Heart right ventricle (tissue), 16 donors: Measurements from ENCODE around the gene IL1R2. TPM values are rescaled to one million over a fixed set of nuclear protein-coding genes. Genes with fewer than 3 reads are reported as not detected.
"Not testable (repeated sequence)": the region's sequence is repeated elsewhere in the genome, so short reads cannot be mapped to it uniquely, and the experiment has no call there.

Source experiments
- ATAC-seq, 8 donors: fragments of 200-7000 bp; cut with Tn5 transposase; one replicate each; pipeline ENCODE4 v1.9.1; 2020; ENCODE audit warnings: mild to moderate bottlenecking in 8 of 8, moderate library complexity in 8 of 8, moderate number of reproducible peaks in 1 of 8
- DNase-seq, 2 donors: peaks; one replicate each; pipeline ENCODE4 v3.0.0-alpha.2; 2020
- H3K27ac ChIP-seq, 10 donors: fragments of 200-600 bp; sonication (generic) in 2 of 10; one replicate each; pipeline versions ENCODE4 v1.5.0 to v1.8.0; 2020 to 2022; ENCODE audit warnings: mild to moderate bottlenecking in 3 of 10
- H3K27me3 ChIP-seq, 7 donors: fragments of 200-600 bp; one replicate each; pipeline ENCODE4 v1.8.0; 2021 to 2022; ENCODE audit warnings: mild to moderate bottlenecking in 2 of 7
- H3K36me3 ChIP-seq, 9 donors: fragments of 200-600 bp; sonication (generic) in 1 of 9; one replicate each; pipeline versions ENCODE4 v1.5.0 to v1.8.0; 2020 to 2022; ENCODE audit warnings: mild to moderate bottlenecking in 2 of 9
- H3K4me1 ChIP-seq, 9 donors: fragments of 200-600 bp; sonication (generic) in 1 of 9; one replicate each; pipeline versions ENCODE4 v1.5.0 to v1.8.0; 2020 to 2022; ENCODE audit warnings: mild to moderate bottlenecking in 4 of 9
- H3K4me3 ChIP-seq, 10 donors: fragments of 200-600 bp; sonication (generic) in 2 of 10; one replicate each; pipeline versions ENCODE4 v1.5.0 to v1.8.0; 2020 to 2022; ENCODE audit warnings: mild to moderate bottlenecking in 7 of 10, moderate library complexity in 2 of 10
- H3K9me3 ChIP-seq, 11 donors: fragments of 200-600 bp in 10 of 11; sonication (generic) in 2 of 11; one replicate each; pipeline versions ENCODE4 v1.5.0 to v1.8.0; 2013 to 2022; ENCODE audit warnings: mild to moderate bottlenecking in 2 of 11, control low read depth in 1 of 11, moderate library complexity in 1 of 11
- WGBS, 2 donors: extraction: QIAGEN DNeasy Blood & Tissue Kit; methylation state at CpG; one replicate each; pipeline ENCODE4 v1.1.7; 2013; ENCODE audit warnings: inconsistent platforms in 1 of 2; 5-methylcytosine and 5-hydroxymethylcytosine counted together
- intact Hi-C, 10 donors: fragments of 100-400 bp; cut with DNase I; formaldehyde crosslinking; loops; one replicate each; pipeline versions ENCODE4 v1.11.1 to v1.14.2; 2022
- polyA plus RNA-seq, 2 donors: library from polyadenylated mRNA; stranded (reverse); fragments of 200-250 nt; gene quantifications; one replicate each; pipeline ENCODE4 v1.2.3, GENCODE V29; 2013
- total RNA-seq, 10 donors: library from RNA; stranded (reverse); fragmentation: NEBNext Ultra II Directional in 3 of 10; extraction: Animal tissue kit (Norgen Biotek cat#: 25700) in 3 of 10; gene quantifications; one replicate each; pipeline versions ENCODE4 v1.2.1 to v1.2.4, GENCODE V29; 2021 to 2023
- TF ChIP-seq, protein P1 (sequence below), 9 donors: fragments of 200-600 bp; sonication (generic) in 2 of 9; IDR thresholded peaks; one replicate each; pipeline versions ENCODE4 v1.5.0 to v1.8.0; 2021 to 2022; ENCODE audit warnings: antibody characterized with exemption in 9 of 9, mild to moderate bottlenecking in 5 of 9, moderate library complexity in 1 of 9
- donor health status: Arrhythmogenic right ventricular cardiomyopathy.
- donor health status: ischemic (EF 13 %, LVEDD 7.1; RV severe dilation, severe dysfunction).
- donor health status: healthy with polysubstance abuse.
- donor health status: DM: no; HTN: yes; CAD: no.
- donor health status: DM: no; HTN: no; CAD: no.
- donor health status: ischemic (EF 25% LVEDD 6.9; RV normal size, moderate dysfunction).
- donor health status: ischemic (EF 25% LVEDD 5.7; RV mildly dilated, moderate dysfunction).
- donor health status: healthy.
- donor health status: DM: yes; HTN: yes; CAD: no.
- donor health status: Ischemic cardiomyopathy.
- donor health status: ischemic (EF 35%, LVEDD 5.7; RV mildly dilated, moderate dysfunction).
- donor health status: nonischemic (EF 11% LVEDD 7.7; RV severe dilation, severe dysfunction).
- donor health status: DM: yes; HTN: yes; CAD: no.
- donor health status: PGD.
- donor health status: ischemic (EF 29% LVEDD 5.4; RV normal size, mild dysfunction).
- donor health status: nonischemic (EF 23%, LVEDD 6.1; RV moderate dilation, normal function).

Gene IL1R2
- total and polyA plus RNA-seq, 12 donors: 0.34 to 9.4 (median 1.5) TPM; not detected in 2

DNA sequence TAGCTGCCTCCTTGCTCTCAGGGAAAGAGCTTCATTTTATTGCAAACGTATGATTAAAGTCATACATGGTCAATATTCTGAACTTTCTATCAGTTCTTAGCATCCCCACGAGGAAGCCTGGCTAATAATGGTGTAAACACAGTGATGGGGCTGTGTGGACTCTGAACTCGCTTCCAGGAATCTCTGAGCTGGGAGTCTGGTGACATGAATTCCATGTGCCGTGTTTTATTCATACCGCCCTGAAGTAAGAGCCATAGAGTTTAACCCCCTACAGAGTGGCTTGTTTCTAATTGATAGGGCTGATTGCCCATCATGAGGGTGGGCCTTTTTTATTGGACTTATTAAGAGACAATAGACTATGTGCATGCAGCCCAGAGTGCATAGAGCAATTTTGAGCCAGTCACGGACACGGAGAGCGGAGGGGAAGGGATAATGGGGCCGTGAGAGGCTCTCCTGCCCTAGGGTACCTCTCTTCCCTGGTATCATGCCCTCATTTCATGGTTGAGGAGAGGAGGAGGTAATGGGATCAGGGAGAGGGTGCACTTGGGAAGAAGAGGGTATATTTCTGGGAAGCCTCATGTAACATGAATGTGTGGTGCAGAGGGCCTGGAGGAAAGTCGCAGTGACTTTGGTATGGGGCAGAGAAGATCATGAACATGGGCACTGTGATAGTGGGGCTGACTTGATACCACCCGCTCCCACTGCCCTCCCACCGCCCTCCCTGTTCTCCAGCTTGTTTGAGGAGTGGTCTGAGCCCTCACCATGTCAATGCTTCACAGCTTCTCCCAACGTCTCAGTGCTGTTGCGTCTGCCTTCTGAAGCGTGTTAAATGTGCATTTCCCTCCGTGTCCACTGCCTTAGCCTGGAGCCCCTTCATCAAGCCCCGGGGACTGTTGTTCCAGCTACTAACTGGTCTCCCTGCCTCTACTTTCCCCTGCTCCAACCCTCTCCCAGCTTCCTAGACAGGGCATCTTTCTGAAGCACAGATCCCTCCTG lies 73.2 kb downstream of the IL1R2 start:
- WGBS, 2 donors: 71 to 74% methylated on average over 17 of the region's 17 CpGs
- Histone ChIP-seq H3K27me3 (no peaks in the 10 kb centered on the region), H3K27ac (peak overlapping the region; percentile 29 to 96 (median 89)), H3K4me1 (peaks cover 21 to 89% (median 63%) of the 10 kb centered on the region in 9 donors), H3K9me3 (peaks cover 0 to 8% (median 0%) of the 10 kb centered on the region in 11 donors), H3K4me3 (peak overlapping the region in 2 of 10 donors; percentile 12 to 13), H3K36me3 (no peaks in the 10 kb centered on the region)
- TF ChIP-seq, protein P1, sequence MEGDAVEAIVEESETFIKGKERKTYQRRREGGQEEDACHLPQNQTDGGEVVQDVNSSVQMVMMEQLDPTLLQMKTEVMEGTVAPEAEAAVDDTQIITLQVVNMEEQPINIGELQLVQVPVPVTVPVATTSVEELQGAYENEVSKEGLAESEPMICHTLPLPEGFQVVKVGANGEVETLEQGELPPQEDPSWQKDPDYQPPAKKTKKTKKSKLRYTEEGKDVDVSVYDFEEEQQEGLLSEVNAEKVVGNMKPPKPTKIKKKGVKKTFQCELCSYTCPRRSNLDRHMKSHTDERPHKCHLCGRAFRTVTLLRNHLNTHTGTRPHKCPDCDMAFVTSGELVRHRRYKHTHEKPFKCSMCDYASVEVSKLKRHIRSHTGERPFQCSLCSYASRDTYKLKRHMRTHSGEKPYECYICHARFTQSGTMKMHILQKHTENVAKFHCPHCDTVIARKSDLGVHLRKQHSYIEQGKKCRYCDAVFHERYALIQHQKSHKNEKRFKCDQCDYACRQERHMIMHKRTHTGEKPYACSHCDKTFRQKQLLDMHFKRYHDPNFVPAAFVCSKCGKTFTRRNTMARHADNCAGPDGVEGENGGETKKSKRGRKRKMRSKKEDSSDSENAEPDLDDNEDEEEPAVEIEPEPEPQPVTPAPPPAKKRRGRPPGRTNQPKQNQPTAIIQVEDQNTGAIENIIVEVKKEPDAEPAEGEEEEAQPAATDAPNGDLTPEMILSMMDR (IDR thresholded peaks at IDR 0.05): no peak
- no peak for DNase-seq
- intact Hi-C loops: loop anchor here in 3 of 10 donors (5.0 to 10.0 kb wide), 3 partner anchors 38 to 80 kb away; partner anchors contain the start of gene IL1R1 (in 1 of the 3)
- ATAC-seq: peak in 6 of 8 donors; percentile 8 to 40 (median 19)

DNA sequence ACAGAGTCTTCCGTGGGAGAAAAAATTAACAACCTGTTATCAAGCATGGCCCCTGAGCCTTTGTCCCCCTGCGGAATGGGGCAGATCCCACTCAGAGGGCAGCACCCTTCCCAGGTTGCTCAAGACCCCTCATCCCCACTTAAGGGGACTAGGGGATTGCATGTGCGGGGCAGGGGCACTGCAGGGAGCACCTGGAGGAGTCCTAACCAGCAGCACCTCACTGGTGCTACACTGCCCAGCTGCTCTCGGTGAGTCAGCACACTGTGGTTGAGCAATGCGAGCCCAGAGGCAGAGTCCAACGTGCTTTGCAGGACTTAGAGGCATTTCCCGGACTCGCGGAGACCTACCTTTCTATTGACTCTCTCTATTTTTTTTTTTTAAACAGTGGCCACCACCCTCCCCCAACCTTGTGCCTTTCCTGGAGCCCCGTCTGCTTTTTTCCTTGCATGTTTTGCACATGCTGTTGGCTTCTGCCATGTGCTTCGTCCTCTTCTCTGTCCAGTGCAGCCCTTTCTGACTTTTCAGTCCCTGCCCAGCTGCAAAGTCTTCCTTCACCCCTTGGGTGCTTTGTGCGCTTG lies 74.0 kb downstream of the IL1R2 start:
- Histone ChIP-seq H3K4me3 (no peak overlapping the region), H3K27me3 (no peaks in the 10 kb centered on the region), H3K36me3 (no peaks in the 10 kb centered on the region), H3K27ac (peak overlapping the region in 7 of 10 donors; percentile 22 to 96 (median 89)), H3K4me1 (peaks cover 24 to 88% (median 64%) of the 10 kb centered on the region in 9 donors), H3K9me3 (peaks cover 0 to 8% (median 0%) of the 10 kb centered on the region in 11 donors)
- TF ChIP-seq, protein P1 (IDR thresholded peaks at IDR 0.05): no peak
- DNase-seq (no peak), ATAC-seq (no peak)
- WGBS, 2 donors: 91 to 92% methylated on average over 12 of the region's 12 CpGs
- intact Hi-C loops: loop anchor here in 1 of 10 donors (5.0 to 10.0 kb wide), 2 partner anchors 43 to 79 kb away; partner anchors contain the start of gene IL1R1

DNA sequence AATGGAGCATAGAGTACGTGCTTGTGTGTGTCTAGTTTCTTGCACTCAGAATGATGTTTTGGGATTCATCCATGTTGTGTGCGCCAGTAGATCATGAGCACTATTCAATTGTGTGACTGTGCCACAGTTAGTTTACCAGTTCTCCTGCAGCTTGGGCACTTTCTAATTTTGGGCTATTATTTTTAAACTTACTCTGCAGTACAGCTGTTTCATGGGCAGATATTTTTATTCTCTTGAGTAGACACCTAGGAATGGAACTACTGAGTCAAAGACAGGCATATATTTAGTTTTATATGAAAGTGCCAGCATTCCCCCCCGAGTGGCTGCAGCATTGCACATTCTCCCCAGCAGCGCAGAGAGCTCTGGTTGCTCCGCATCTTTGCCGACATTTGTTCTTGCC lies 74.8 kb downstream of the IL1R2 start:
- TF ChIP-seq, protein P1 (IDR thresholded peaks at IDR 0.05): no peak
- Histone ChIP-seq H3K27ac (no peak overlapping the region), H3K36me3 (no peaks in the 10 kb centered on the region), H3K4me1 (peaks cover 24 to 81% (median 58%) of the 10 kb centered on the region in 9 donors), H3K27me3 (no peaks in the 10 kb centered on the region), H3K9me3 (peaks cover 0 to 8% (median 0%) of the 10 kb centered on the region in 11 donors), H3K4me3 (no peak overlapping the region)
- ATAC-seq (no peak), DNase-seq (no peak)
- intact Hi-C loops: loop anchor here in 1 of 10 donors (5.0 to 10.0 kb wide), 2 partner anchors 44 to 78 kb away; partner anchors contain the start of gene IL1R1
- 45 to 92% methylated on average over 6 of the region's 6 CpGs for WGBS, 2 donors

DNA sequence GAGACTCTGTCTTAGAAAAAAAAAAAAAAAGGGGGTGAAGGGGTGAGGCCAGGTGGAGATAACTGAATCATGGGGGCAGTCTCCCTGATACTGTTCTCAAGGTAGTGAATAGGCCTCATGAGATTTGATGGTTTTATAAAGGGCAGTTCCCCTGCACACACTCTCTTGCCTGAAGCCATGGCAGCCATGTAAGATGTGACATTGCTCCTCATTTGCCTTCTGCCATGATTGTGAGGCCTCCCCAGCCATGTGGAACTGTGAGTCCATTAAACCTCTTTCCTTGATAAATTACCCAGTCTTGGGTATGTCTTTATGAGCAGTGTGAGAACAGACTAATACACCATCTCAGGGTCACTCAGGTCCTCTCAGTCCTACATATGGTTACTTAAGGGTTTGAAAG lies 76.4 kb downstream of the IL1R2 start:
- not testable (repeated sequence) for H3K4me3 ChIP-seq, H3K27ac ChIP-seq, ATAC-seq, H3K36me3 ChIP-seq, H3K27me3 ChIP-seq, H3K9me3 ChIP-seq, DNase-seq
- intact Hi-C loops: loop anchor here in 1 of 10 donors (5.0 to 10.0 kb wide), 2 partner anchors 46 to 77 kb away; partner anchors contain the start of gene IL1R1
- peaks cover 24 to 65% (median 42%) of the 10 kb centered on the region in 9 donors for H3K4me1 ChIP-seq
